Fibroblast of upper back skin (primary cell): Measurements from ENCODE around the gene TRIM46.

ENCODE experiments used
- DNase-seq: peaks from one replicate; pipeline ENCODE4 v3.0.0-alpha.2; 2013

Gene TRIM46

GRCh38 chr1:155174324-155175280, 953 bp downstream of the TRIM46 start:
- peak; percentile 52 for DNase-seq

GRCh38 chr1:155175281-155175926, 1.8 kb downstream of the TRIM46 start:
- no peak for DNase-seq

- DNase-seq, result no peak
These were observed 2.3 kb downstream of the TRIM46 start for GRCh38 chr1:155175927-155176371.

GRCh38 chr1:155176544-155177071, 3.0 kb downstream of the TRIM46 start:
- peak; percentile 67 for DNase-seq

GRCh38 chr1:155177192-155177917, 3.7 kb downstream of the TRIM46 start:
- no peak for DNase-seq

- DNase-seq, result no peak
These were observed 4.3 kb downstream of the TRIM46 start for GRCh38 chr1:155177918-155178281.

- DNase-seq, result no peak
These were observed 4.9 kb downstream of the TRIM46 start for GRCh38 chr1:155178441-155179111.

- DNase-seq, result no peak
These were observed 5.7 kb downstream of the TRIM46 start for GRCh38 chr1:155179112-155180031.

- DNase-seq, result no peak
These were observed 7.9 kb downstream of the TRIM46 start for GRCh38 chr1:155181371-155182051.

- no peak for DNase-seq
These were observed 8.5 kb downstream of the TRIM46 start for GRCh38 chr1:155182052-155182550.

GRCh38 chr1:155183775-155184221, 10.1 kb downstream of the TRIM46 start:
- DNase-seq, result no peak

- no peak for DNase-seq
These were observed 10.7 kb downstream of the TRIM46 start for GRCh38 chr1:155184351-155184811.

GRCh38 chr1:155184835-155185782, 11.5 kb downstream of the TRIM46 start:
- DNase-seq, result no peak

GRCh38 chr1:155185783-155186066, 12.1 kb downstream of the TRIM46 start:
- DNase-seq, result no peak

GRCh38 chr1:155186067-155186793, 12.6 kb downstream of the TRIM46 start:
- DNase-seq, result no peak

GRCh38 chr1:155186794-155187455, 13.3 kb downstream of the TRIM46 start:
- no peak for DNase-seq

- DNase-seq, result no peak
These were observed 13.8 kb downstream of the TRIM46 start for GRCh38 chr1:155187456-155187891.

GRCh38 chr1:155188268-155188667, 14.6 kb downstream of the TRIM46 start:
- no peak for DNase-seq
